ENCODE results near the gene TNFRSF8.
A peak's percentile ranks its signal among the peaks of the same experiment; 100 is the strongest.
"Not testable (repeated sequence)": the region's sequence is repeated elsewhere in the genome, so short reads cannot be mapped to it uniquely, and the experiment has no call there.

TNFRSF8 gene

GRCh38 chr1:12038356-12039163 lies 24.5 kb upstream of the TNFRSF8 start:
- no peak for DNase-seq (ENCODE audit: low spot score)

- DNase-seq (ENCODE audit: low spot score), result no peak
Observed at GRCh38 chr1:12039164-12039525, 24.0 kb upstream of the TNFRSF8 start.

DNA sequence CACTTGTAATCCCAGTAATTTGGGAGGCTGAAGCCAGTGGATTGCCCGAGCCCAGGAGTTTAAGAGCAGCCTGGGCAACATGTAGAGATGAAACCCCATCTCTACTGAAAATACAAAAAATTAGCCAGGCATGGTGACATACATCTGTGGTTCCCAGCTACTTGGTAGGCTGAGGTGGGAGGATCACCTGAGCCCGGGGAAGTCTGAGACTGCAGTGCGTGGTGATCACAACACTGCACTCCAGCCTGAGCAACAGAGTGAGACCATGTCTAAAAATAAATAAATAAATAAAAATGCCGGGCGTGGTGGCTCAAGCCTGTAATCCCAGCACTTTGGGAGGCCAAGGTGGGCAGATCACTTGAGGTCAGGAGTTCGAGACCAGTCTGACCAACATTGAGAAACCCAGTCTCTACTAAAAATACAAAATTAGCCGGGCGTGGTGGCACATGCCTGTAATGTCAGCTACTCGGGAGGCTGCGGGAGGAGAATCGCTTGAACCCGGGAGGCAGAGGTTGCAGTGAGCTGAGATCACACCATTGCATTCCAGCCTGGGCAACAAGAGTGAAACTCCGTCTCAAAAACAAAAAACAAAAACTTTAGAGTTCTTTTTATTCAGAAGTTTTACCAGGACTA lies 23.2 kb upstream of the TNFRSF8 start:
- not testable (repeated sequence) for DNase-seq (ENCODE audit: low spot score)

GRCh38 chr1:12040457-12041051 lies 22.5 kb upstream of the TNFRSF8 start:
- peak; percentile 63 for DNase-seq (ENCODE audit: low spot score)

DNA sequence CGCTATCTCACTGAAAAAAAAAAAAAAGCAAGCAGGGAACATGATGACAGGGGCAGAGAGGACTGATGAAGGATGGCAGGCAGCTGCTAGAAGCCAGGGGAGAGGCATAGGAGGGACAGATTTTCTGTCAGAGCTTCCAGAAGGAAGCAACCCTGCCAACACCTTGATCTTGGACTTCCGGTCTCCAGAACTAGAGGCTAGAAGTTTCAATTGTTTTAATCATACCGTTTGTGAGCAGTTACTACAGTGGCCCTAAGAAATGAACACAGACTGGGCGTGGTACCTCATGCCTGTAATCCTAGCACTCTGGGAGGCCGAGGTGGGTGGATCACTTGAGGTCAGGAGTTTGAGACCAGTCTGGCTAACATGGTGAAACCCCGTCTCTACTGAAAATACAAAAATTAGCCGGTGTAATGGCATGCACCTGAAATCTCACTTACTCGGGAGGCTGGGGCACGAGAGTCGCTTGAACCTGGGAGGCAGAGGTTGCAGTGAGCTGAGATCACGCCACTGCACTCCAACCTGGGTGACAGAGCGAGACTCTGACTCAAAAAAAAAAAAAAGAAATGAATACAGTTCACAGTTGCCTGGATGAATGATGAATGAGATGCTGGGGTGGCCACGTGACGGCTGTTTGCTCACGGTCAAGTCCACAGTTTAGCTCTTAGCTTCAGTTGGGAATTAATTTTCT lies 18.8 kb upstream of the TNFRSF8 start:
- not testable (repeated sequence) for DNase-seq (ENCODE audit: low spot score)

DNA sequence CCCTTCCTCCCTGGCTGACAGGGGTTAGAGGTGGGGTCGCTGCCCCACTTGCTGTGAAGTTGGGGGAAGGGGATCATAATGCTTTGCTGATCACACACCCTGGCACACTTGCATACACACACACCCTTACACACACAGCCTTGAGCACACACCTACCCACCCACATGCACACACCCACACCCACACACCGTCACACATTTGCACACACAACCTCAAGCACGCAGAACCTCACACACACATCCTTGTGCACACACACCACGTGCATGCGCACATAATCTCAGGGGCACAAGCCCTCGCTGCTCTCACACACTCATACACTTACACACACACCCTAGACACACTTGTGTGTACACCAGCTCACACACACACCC lies 16.4 kb upstream of the TNFRSF8 start:
- DNase-seq (ENCODE audit: low spot score), result no peak

GRCh38 chr1:12047120-12047876 lies 15.8 kb upstream of the TNFRSF8 start:
- no peak for DNase-seq (ENCODE audit: low spot score)

GRCh38 chr1:12048372-12048771 lies 14.7 kb upstream of the TNFRSF8 start:
- no peak for DNase-seq (ENCODE audit: low spot score)

GRCh38 chr1:12049616-12050015 lies 13.5 kb upstream of the TNFRSF8 start:
- DNase-seq (ENCODE audit: low spot score), result no peak

- no peak for DNase-seq (ENCODE audit: low spot score)
Observed at GRCh38 chr1:12051361-12051760, 11.7 kb upstream of the TNFRSF8 start.

DNA sequence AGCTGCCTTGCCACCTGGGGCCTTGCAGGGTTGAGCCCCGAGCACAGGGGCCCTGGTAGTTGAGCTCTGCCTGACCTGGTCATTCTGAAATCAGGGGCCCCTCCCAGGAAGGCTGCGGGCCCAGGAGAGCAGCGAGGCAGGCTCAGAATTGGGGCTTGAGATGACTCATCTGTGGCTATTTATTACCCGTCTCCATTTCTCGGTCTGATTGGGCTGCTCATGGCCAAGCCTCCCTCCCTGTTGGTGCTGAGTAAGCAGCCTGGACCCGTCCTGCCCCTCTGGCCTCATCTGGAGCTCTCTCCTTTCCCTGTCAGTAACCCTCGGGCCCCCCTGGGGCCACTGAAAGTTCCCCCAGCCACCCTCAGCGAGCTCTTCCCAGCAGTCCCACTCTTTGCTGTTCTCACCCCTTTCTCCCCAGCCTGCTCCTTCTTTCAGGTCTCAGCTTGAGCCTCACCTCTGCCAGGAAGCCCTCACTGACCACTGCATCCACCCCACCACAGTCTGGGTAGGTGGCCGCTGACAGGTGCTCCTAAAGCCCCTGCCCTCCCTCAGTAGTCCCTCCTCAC lies 11.0 kb upstream of the TNFRSF8 start:
- peak; percentile 89 for DNase-seq (ENCODE audit: low spot score)

GRCh38 chr1:12052997-12053686 lies 10.0 kb upstream of the TNFRSF8 start:
- DNase-seq (ENCODE audit: low spot score), result no peak

DNA sequence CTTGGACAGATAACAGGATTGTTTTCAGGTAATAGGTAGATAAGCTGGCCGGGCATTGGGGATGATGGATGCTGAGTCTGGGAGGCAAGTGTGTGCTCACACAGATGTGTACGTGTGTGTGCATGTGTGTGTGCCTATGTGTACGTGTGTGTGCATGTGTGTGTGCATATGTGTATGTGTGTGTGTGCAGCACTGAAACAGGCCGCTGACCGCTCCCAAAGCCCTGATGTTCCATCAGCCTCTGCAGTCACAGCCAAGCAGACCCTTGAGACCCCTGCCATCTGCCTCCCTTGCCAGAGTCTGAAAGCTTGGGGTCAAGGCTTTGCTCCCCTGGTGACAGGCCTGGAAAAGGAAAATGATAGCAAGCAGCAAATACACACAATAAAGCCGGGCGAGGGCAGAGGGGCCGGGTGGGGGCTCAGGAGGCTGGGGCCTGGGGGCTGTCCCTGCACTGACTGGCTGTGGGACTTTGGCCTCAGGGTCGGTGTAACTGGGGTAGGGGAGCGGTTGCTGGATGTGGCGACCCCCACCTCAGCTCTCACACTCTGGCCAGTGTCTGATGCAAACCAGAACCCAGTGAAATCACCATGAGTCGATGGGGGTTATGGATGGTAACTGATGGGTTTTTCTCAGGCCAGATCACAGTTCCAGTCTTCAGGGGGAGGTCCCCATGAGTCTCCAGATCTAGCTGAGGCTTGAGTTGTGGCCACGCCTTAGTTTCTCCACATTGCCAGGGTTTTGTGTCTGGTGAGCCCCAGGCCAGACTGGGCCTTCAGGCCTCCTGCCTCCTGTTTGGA lies 9.2 kb upstream of the TNFRSF8 start:
- DNase-seq (ENCODE audit: low spot score), result no peak

GRCh38 chr1:12055259-12055658 lies 7.8 kb upstream of the TNFRSF8 start:
- no peak for DNase-seq (ENCODE audit: low spot score)

GRCh38 chr1:12056331-12056841 lies 6.7 kb upstream of the TNFRSF8 start:
- no peak for DNase-seq (ENCODE audit: low spot score)

GRCh38 chr1:12057382-12057781 lies 5.7 kb upstream of the TNFRSF8 start:
- no peak for DNase-seq (ENCODE audit: low spot score)

GRCh38 chr1:12057940-12058687 lies 5.0 kb upstream of the TNFRSF8 start:
- no peak for DNase-seq (ENCODE audit: low spot score)

DNA sequence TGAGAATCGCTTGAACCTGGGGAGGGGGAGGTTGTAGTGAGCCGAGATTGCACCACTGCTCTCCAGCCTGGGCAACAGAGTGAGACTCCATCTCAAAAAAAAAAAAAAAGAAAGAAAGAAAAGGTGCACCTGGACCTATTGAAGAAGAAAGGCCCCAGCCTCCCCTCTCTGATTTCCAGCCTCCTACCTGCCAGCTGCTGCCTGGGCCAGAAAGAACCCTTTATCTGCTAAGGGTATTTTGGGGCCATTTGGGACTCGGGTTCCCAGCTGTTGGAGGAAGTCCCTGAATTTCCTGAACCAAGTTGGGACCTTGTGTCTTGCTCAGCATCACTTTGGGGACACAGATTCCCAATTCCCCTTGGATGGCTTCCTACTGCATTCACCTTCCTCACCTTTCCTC lies 3.9 kb upstream of the TNFRSF8 start:
- no peak for DNase-seq (ENCODE audit: low spot score)

- no peak for DNase-seq (ENCODE audit: low spot score)
Observed at GRCh38 chr1:12059722-12060464, 3.2 kb upstream of the TNFRSF8 start.
